ENCODE results near the gene LCE3E. TPM values are rescaled to one million over a fixed set of nuclear protein-coding genes. Genes with fewer than 3 reads are reported as not detected.

Gene LCE3E, protein sequence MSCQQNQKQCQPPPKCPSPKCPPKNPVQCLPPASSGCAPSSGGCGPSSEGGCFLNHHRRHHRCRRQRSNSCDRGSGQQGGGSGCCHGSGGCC
- 0.51 TPM in 1 of 5 replicates, not detected in the others for total RNA-seq (2022; extraction: Qiagen RNA extraction; ENCODE audit: low read depth)

DNA sequence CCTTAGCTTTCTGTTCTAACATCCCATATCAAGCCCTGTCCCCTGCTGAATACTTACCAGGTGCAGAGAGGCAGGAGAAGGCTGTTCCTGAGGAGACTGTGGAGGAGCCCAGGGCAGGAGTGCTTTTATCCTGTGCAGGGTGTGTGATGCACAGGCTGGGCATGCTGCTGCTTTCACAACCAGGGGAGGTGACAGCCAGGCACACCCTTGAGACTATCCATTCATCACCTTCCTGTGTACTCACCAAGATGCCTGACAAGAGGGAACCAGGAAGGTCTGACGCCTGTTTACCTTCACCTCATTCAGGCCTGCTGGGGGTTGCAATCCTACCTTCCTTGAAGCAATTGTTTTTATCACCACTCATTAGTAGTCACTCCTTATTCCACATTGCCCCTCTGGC is at the start of gene LCE3E:
LCE3E (minus strand) TSS at position 100 of the 400 bp plus-strand sequence. CDS start 572 bp downstream, outside the sequence.

DNA sequence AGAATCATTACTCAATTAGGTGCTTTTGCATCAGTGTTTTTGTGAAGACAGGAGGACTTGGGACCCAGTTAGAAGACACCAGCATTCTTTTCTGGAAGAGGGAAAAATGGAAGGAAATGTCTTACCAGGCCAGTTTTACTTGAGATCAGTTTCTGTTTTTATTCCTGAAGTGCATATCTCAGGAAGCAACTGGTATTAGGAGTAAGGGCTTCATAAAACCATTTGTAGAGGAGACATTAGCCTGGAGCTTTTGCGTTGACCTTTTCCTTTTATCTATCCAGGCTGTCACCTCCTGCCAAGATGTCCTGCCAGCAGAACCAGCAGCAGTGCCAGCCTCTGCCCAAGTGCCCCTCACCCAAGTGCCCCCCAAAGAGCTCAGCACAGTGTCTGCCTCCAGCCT is 46.9 kb upstream of the LCE3E start, which contains the start of gene LCE3B:
LCE3B (plus strand) TSS at position 301 of the 400 bp plus-strand sequence; CDS start at position 301, 0 bp downstream.

GRCh38 chr1:152599934-152600333 is 33.4 kb upstream of the LCE3E start, which contains the start of gene LCE3C:
TSS of gene LCE3C (plus strand) at chr1:152600234. CDS start at chr1:152600732, 498 bp downstream.

DNA sequence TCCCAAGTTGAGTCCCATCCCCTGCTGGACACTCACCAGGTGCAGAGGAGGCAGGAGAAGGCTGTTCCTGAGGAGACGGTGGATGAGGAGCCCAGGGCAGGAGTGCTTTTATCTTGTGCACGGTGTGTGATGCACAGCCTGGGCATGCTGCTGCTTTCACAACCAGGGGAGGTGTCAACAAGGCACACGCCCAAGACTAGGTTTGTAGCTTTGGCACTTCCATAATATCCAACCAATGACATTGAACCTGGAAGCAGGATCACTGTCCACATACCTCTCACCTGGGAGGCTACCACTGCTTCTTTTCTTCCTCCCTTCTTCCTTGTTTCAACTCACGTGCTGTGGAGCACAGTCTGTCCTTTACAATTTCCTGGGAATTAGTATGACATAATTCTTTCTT is 13.9 kb upstream of the LCE3E start, which contains the start of gene LCE3D:
LCE3D (minus strand) TSS at position 84 of the 400 bp plus-strand sequence. CDS start 580 bp downstream, outside the sequence.

Other genes starting within 250 kb of the LCE3E start
- gene FLG, start 241.5 kb downstream of the LCE3E start, total RNA-seq (2022; extraction: Qiagen RNA extraction; ENCODE audit: low read depth) = 0.01 to 0.02 TPM (median 0.01 TPM) in 3 of 5 replicates, not detected in the others
- not detected in 5 replicates for gene FLG2, start 206.8 kb downstream of the LCE3E start, total RNA-seq (2022; extraction: Qiagen RNA extraction; ENCODE audit: low read depth)
- not detected in 5 replicates for gene CRNN, start 152.5 kb downstream of the LCE3E start, total RNA-seq (2022; extraction: Qiagen RNA extraction; ENCODE audit: low read depth)
- not detected in 5 replicates for gene LCE5A, start 56.0 kb downstream of the LCE3E start, total RNA-seq (2022; extraction: Qiagen RNA extraction; ENCODE audit: low read depth)
- 0.40 to 1.1 TPM (median 0.73 TPM) in 4 of 5 replicates, not detected in the other for gene CRCT1, start 52.3 kb downstream of the LCE3E start, total RNA-seq (2022; extraction: Qiagen RNA extraction; ENCODE audit: low read depth)
- 1.6 to 2.7 TPM (median 2.4 TPM) in 5 replicates for gene LCE3D, start 13.7 kb upstream of the LCE3E start, total RNA-seq (2022; extraction: Qiagen RNA extraction; ENCODE audit: low read depth)
- gene LCE3C, start 33.5 kb upstream of the LCE3E start, total RNA-seq (2022; extraction: Qiagen RNA extraction; ENCODE audit: low read depth) = not detected in 5 replicates
- not detected in 5 replicates for gene LCE3B, start 47.0 kb upstream of the LCE3E start, total RNA-seq (2022; extraction: Qiagen RNA extraction; ENCODE audit: low read depth)
- gene LCE3A, start 56.3 kb upstream of the LCE3E start, total RNA-seq (2022; extraction: Qiagen RNA extraction; ENCODE audit: low read depth) = not detected in 5 replicates
- gene LCE2D, start 96.6 kb upstream of the LCE3E start, total RNA-seq (2022; extraction: Qiagen RNA extraction; ENCODE audit: low read depth) = not detected in 5 replicates
- not detected in 5 replicates for gene LCE2C, start 108.5 kb upstream of the LCE3E start, total RNA-seq (2022; extraction: Qiagen RNA extraction; ENCODE audit: low read depth)
- not detected in 5 replicates for gene LCE2B, start 119.3 kb upstream of the LCE3E start, total RNA-seq (2022; extraction: Qiagen RNA extraction; ENCODE audit: low read depth)
- gene LCE2A, start 131.6 kb upstream of the LCE3E start, total RNA-seq (2022; extraction: Qiagen RNA extraction; ENCODE audit: low read depth) = not detected in 5 replicates
- gene LCE4A, start 141.4 kb upstream of the LCE3E start, total RNA-seq (2022; extraction: Qiagen RNA extraction; ENCODE audit: low read depth) = not detected in 5 replicates
- 0.07 TPM in 1 of 5 replicates, not detected in the others for gene KPRP, start 191.2 kb upstream of the LCE3E start, total RNA-seq (2022; extraction: Qiagen RNA extraction; ENCODE audit: low read depth)
- gene LCE1F, start 208.4 kb upstream of the LCE3E start, total RNA-seq (2022; extraction: Qiagen RNA extraction; ENCODE audit: low read depth) = not detected in 5 replicates
- gene LCE1E, start 219.5 kb upstream of the LCE3E start, total RNA-seq (2022; extraction: Qiagen RNA extraction; ENCODE audit: low read depth) = 0.10 to 0.21 TPM in 2 of 5 replicates, not detected in the others
- not detected in 5 replicates for gene LCE1D, start 229.9 kb upstream of the LCE3E start, total RNA-seq (2022; extraction: Qiagen RNA extraction; ENCODE audit: low read depth)
- not detected in 5 replicates for gene LCE1C, start 239.9 kb upstream of the LCE3E start, total RNA-seq (2022; extraction: Qiagen RNA extraction; ENCODE audit: low read depth)
- not detected in 5 replicates for gene LCE1B, start 245.2 kb upstream of the LCE3E start, total RNA-seq (2022; extraction: Qiagen RNA extraction; ENCODE audit: low read depth)

All from A549 treated with GW870086 at 1 μM for 4 hours (cell line).